Erythroblast (primary cell): ENCODE data around the gene MEIS1.

Experiments used
- GATA1 ChIP-seq: IDR thresholded peaks from 2 replicates; pipeline ENCODE4 v1.6.1; 2011; ENCODE audit warnings: low read depth, mild to moderate bottlenecking, control low read depth, low read length, moderate library complexity
- POLR2A ChIP-seq: IDR thresholded peaks from 2 replicates; pipeline ENCODE4 v1.6.1; 2011; ENCODE audit warnings: mild to moderate bottlenecking, low read length

DNA sequence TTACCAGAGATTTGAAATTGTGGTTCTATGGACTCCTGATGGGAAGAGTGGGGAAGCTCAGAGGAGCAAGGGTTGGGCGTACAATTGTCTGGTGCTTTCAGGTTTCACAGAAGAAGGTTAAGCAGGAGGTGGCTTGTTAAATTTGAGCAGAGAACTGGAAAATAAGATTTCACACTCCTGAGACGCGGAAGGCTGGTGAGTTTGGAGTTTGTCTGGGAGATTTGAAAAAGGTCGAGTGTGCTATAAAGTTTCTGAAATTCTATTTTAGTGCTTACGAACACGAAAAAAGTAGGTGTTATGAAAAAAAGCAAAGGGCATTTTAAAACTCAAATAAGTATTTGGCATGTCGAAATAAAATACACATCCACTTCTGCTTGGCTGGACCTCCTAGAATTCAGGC is 170.1 kb downstream of the MEIS1 start:
- TF ChIP-seq POLR2A (no peak), GATA1 (no peak)
